Right cardiac atrium (tissue), 5 donors: ENCODE results near the gene MYO16. TPM values are rescaled to one million over a fixed set of nuclear protein-coding genes. Genes with fewer than 3 reads are reported as not detected.

Experiments used
- ATAC-seq, 2 donors: fragments of 200-7000 bp; cut with Tn5 transposase; one replicate each; pipeline versions ENCODE4 v1.8.0 to v1.9.1; 2020; ENCODE audit warnings: moderate library complexity in 2 of 2, mild to moderate bottlenecking in 1 of 2
- DNase-seq, 3 donors: peaks; one replicate each; pipeline ENCODE4 v3.0.0-alpha.2; 2020
- H3K27ac ChIP-seq: one replicate; pipeline ENCODE4 v1.5.1; 2013; ENCODE audit warnings: mild to moderate bottlenecking, low read length, control low read depth, moderate library complexity
- H3K27me3 ChIP-seq: one replicate; pipeline ENCODE4 v1.6.1; 2013; ENCODE audit not compliant: control insufficient read depth, insufficient read depth
- H3K4me1 ChIP-seq: one replicate; pipeline ENCODE4 v1.6.1; 2013; ENCODE audit warnings: low read length; ENCODE audit not compliant: control insufficient read depth, insufficient read depth
- H3K4me3 ChIP-seq: one replicate; pipeline ENCODE4 v1.5.1; 2013; ENCODE audit warnings: low read length, control low read depth
- H3K9me3 ChIP-seq: one replicate; pipeline ENCODE4 v1.6.1; 2013; ENCODE audit warnings: low read length; ENCODE audit not compliant: control insufficient read depth
- WGBS: extraction: QIAGEN DNeasy Blood & Tissue Kit; methylation state at CpG from one replicate; pipeline ENCODE4 v1.1.7; 2013; 5-methylcytosine and 5-hydroxymethylcytosine counted together
- intact Hi-C, 4 donors: fragments of 100-400 bp; cut with DNase I; formaldehyde crosslinking; loops; one replicate each; pipeline versions ENCODE4 v1.11.0 to v1.14.0; 2022 to 2023
- polyA plus RNA-seq: library from polyadenylated mRNA; stranded (reverse); fragments of 200-250 nt; gene quantifications from one replicate; pipeline ENCODE4 v1.2.3, GENCODE V29; 2013
- total RNA-seq, 4 donors: library from RNA; stranded (reverse); fragmentation: NEBNext Ultra II Directional; extraction: Animal tissue kit (Norgen Biotek cat#: 25700); gene quantifications; one replicate each; pipeline ENCODE4 v1.2.1, GENCODE V29; 2021
- donor health status: healthy with polysubstance abuse.
- donor health status: DM: no; HTN: yes; CAD: no.
- donor health status: DM: no; HTN: no; CAD: no.
- donor health status: DM: no; HTN: yes; CAD: no; lungs with severe emphysema.
- donor health status: DM: yes; HTN: yes; CAD: no.

MYO16 gene
- total and polyA plus RNA-seq, 5 donors: 0.82 to 5.9 (median 1.6) TPM

- WGBS: 82% methylated on average over 4 of the region's 4 CpGs
- H3K4me3 ChIP-seq: no peak overlapping the region
- no peak overlapping the region for H3K27ac ChIP-seq
- ATAC-seq (no peak), DNase-seq (no peak)
- no peaks in the 10 kb centered on the region for H3K27me3 ChIP-seq
- H3K9me3 ChIP-seq: no peaks in the 10 kb centered on the region
- intact Hi-C loops: no loop called here
- no peaks in the 10 kb centered on the region for H3K4me1 ChIP-seq
Measured at GRCh38 chr13:109021558-109021957, 392.1 kb downstream of the MYO16 start.

GRCh38 chr13:109024611-109025010 lies 395.2 kb downstream of the MYO16 start:
- Histone ChIP-seq H3K4me1 (no peaks in the 10 kb centered on the region), H3K4me3 (no peak overlapping the region), H3K27ac (no peak overlapping the region), H3K27me3 (no peaks in the 10 kb centered on the region), H3K9me3 (no peaks in the 10 kb centered on the region)
- DNase-seq (no peak), ATAC-seq (no peak)
- WGBS: 86% methylated on average over 1 of the region's 1 CpG
- intact Hi-C loops: no loop called here

GRCh38 chr13:109026266-109026665 lies 396.9 kb downstream of the MYO16 start:
- WGBS: 68% methylated on average over 4 of the region's 4 CpGs
- Histone ChIP-seq H3K27me3 (no peaks in the 10 kb centered on the region), H3K4me3 (no peak overlapping the region), H3K27ac (no peak overlapping the region), H3K4me1 (no peaks in the 10 kb centered on the region), H3K9me3 (no peaks in the 10 kb centered on the region)
- DNase-seq (no peak), ATAC-seq (no peak)
- intact Hi-C loops: no loop called here

- no peak overlapping the region for H3K27ac ChIP-seq
- H3K4me1 ChIP-seq: no peaks in the 10 kb centered on the region
- H3K27me3 ChIP-seq: no peaks in the 10 kb centered on the region
- ATAC-seq (no peak), DNase-seq (no peak)
- intact Hi-C loops: no loop called here
- H3K9me3 ChIP-seq: no peaks in the 10 kb centered on the region
- no peak overlapping the region for H3K4me3 ChIP-seq
- WGBS: 60% methylated on average over 9 of the region's 9 CpGs
Measured at GRCh38 chr13:109028624-109029023, 399.2 kb downstream of the MYO16 start.

- ATAC-seq (no peak), DNase-seq (no peak)
- 86% methylated on average over 7 of the region's 7 CpGs for WGBS
- H3K4me3 ChIP-seq: no peak overlapping the region
- no peaks in the 10 kb centered on the region for H3K4me1 ChIP-seq
- H3K27ac ChIP-seq: no peak overlapping the region
- no peaks in the 10 kb centered on the region for H3K9me3 ChIP-seq
- H3K27me3 ChIP-seq: no peaks in the 10 kb centered on the region
- intact Hi-C loops: no loop called here
Measured at GRCh38 chr13:109033090-109033489, 403.7 kb downstream of the MYO16 start.

GRCh38 chr13:109036078-109036780 lies 406.8 kb downstream of the MYO16 start:
- intact Hi-C loops: no loop called here
- no peaks in the 10 kb centered on the region for H3K9me3 ChIP-seq
- H3K27ac ChIP-seq: no peak overlapping the region
- H3K4me1 ChIP-seq: no peaks in the 10 kb centered on the region
- WGBS: 82% methylated on average over 7 of the region's 7 CpGs
- ATAC-seq: no peak
- no peak for DNase-seq
- H3K4me3 ChIP-seq: no peak overlapping the region
- H3K27me3 ChIP-seq: no peaks in the 10 kb centered on the region

GRCh38 chr13:109043636-109044035 lies 414.2 kb downstream of the MYO16 start:
- Histone ChIP-seq H3K27me3 (no peaks in the 10 kb centered on the region), H3K4me3 (no peak overlapping the region), H3K9me3 (no peaks in the 10 kb centered on the region), H3K27ac (no peak overlapping the region), H3K4me1 (no peaks in the 10 kb centered on the region)
- ATAC-seq (no peak), DNase-seq (no peak)
- intact Hi-C loops: no loop called here
- 60% methylated on average over 3 of the region's 3 CpGs for WGBS

- no peaks in the 10 kb centered on the region for H3K4me1 ChIP-seq
- ATAC-seq (no peak), DNase-seq (no peak)
- H3K4me3 ChIP-seq: no peak overlapping the region
- H3K27ac ChIP-seq: no peak overlapping the region
- H3K27me3 ChIP-seq: no peaks in the 10 kb centered on the region
- no peaks in the 10 kb centered on the region for H3K9me3 ChIP-seq
- intact Hi-C loops: no loop called here
Measured at GRCh38 chr13:109055850-109056249, 426.4 kb downstream of the MYO16 start.

- no peak overlapping the region for H3K27ac ChIP-seq
- no peak overlapping the region for H3K4me3 ChIP-seq
- DNase-seq: no peak
- no peak for ATAC-seq
- H3K27me3 ChIP-seq: no peaks in the 10 kb centered on the region
- intact Hi-C loops: no loop called here
- no peaks in the 10 kb centered on the region for H3K9me3 ChIP-seq
- WGBS: 63% methylated on average over 5 of the region's 5 CpGs
- H3K4me1 ChIP-seq: no peaks in the 10 kb centered on the region
Measured at GRCh38 chr13:109058087-109058486, 428.7 kb downstream of the MYO16 start.

GRCh38 chr13:109072505-109072904 lies 443.1 kb downstream of the MYO16 start:
- Histone ChIP-seq H3K27ac (no peak overlapping the region), H3K9me3 (no peaks in the 10 kb centered on the region), H3K4me3 (no peak overlapping the region), H3K4me1 (no peaks in the 10 kb centered on the region), H3K27me3 (no peaks in the 10 kb centered on the region)
- intact Hi-C loops: no loop called here
- DNase-seq (no peak), ATAC-seq (no peak)
- WGBS: 75% methylated on average over 3 of the region's 3 CpGs

- H3K27me3 ChIP-seq: no peaks in the 10 kb centered on the region
- H3K4me3 ChIP-seq: no peak overlapping the region
- intact Hi-C loops: no loop called here
- no peak for ATAC-seq
- no peak for DNase-seq
- no peak overlapping the region for H3K27ac ChIP-seq
- no peaks in the 10 kb centered on the region for H3K4me1 ChIP-seq
- WGBS: 67% methylated on average over 6 of the region's 6 CpGs
- H3K9me3 ChIP-seq: no peaks in the 10 kb centered on the region
Measured at GRCh38 chr13:109074436-109074835, 445.0 kb downstream of the MYO16 start.

GRCh38 chr13:109074853-109075252 lies 445.4 kb downstream of the MYO16 start:
- Histone ChIP-seq H3K9me3 (no peaks in the 10 kb centered on the region), H3K27me3 (no peaks in the 10 kb centered on the region), H3K4me1 (no peaks in the 10 kb centered on the region), H3K4me3 (no peak overlapping the region), H3K27ac (no peak overlapping the region)
- WGBS: 92% methylated on average over 3 of the region's 3 CpGs
- intact Hi-C loops: no loop called here
- DNase-seq (no peak), ATAC-seq (no peak)
